ENCODE results near the gene CGNL1. TPM values are rescaled to one million over a fixed set of nuclear protein-coding genes. Genes with fewer than 3 reads are reported as not detected.
A peak's percentile ranks its signal among the peaks of the same experiment; 100 is the strongest.

Gene CGNL1
- total RNA-seq, 1 donor from 2014 or later: 11.0 TPM

GRCh38 chr15:57496594-57496945, 120.3 kb downstream of the CGNL1 start:
- Histone ChIP-seq H3K9me3 (ENCODE audit: insufficient read depth, low read depth, low read length) (no peaks in the 10 kb centered on the region), H3K4me3 (ENCODE audit: insufficient read depth, low read depth, low read length) (no peak overlapping the region), H3K79me2 (ENCODE audit: insufficient read depth, low read length) (no peaks in the 10 kb centered on the region), H4K20me1 (ENCODE audit: insufficient read depth, low read length) (no peaks in the 10 kb centered on the region), H3K9ac (ENCODE audit: low read length) (no peak overlapping the region), H3K27me3 (ENCODE audit: insufficient read depth, low read length) (no peaks in the 10 kb centered on the region), H2AFZ (ENCODE audit: low read depth, low read length) (no peak overlapping the region), H3K36me3 (ENCODE audit: insufficient read depth, low read length) (no peaks in the 10 kb centered on the region), H3K4me2 (ENCODE audit: low read length) (no peak overlapping the region), H3K27ac (ENCODE audit: low read depth, low read length) (no peak overlapping the region), H3K4me1 (ENCODE audit: insufficient read depth, low read length) (peaks cover 5% of the 10 kb centered on the region)
- Mint-ChIP-seq H3K27ac (ENCODE audit: unreplicated experiment) (no peak overlapping the region), H3K27me3 (ENCODE audit: low read depth, unreplicated experiment) (peaks cover 2% of the 10 kb centered on the region), H3K4me1 (ENCODE audit: low read depth, unreplicated experiment) (peaks cover 24% of the 10 kb centered on the region), H3K9me3 (ENCODE audit: unreplicated experiment) (no peaks in the 10 kb centered on the region), H3K36me3 (ENCODE audit: low read depth, unreplicated experiment) (peaks cover 5% of the 10 kb centered on the region), H3K4me3 (ENCODE audit: unreplicated experiment) (peak overlapping the region; percentile 16)
- FAIRE-seq (no peak), DNase-seq (ENCODE audit: low read depth) (no peak)
- TF ChIP-seq, protein P1, sequence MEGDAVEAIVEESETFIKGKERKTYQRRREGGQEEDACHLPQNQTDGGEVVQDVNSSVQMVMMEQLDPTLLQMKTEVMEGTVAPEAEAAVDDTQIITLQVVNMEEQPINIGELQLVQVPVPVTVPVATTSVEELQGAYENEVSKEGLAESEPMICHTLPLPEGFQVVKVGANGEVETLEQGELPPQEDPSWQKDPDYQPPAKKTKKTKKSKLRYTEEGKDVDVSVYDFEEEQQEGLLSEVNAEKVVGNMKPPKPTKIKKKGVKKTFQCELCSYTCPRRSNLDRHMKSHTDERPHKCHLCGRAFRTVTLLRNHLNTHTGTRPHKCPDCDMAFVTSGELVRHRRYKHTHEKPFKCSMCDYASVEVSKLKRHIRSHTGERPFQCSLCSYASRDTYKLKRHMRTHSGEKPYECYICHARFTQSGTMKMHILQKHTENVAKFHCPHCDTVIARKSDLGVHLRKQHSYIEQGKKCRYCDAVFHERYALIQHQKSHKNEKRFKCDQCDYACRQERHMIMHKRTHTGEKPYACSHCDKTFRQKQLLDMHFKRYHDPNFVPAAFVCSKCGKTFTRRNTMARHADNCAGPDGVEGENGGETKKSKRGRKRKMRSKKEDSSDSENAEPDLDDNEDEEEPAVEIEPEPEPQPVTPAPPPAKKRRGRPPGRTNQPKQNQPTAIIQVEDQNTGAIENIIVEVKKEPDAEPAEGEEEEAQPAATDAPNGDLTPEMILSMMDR (IDR thresholded peaks at IDR 0.05; ENCODE audit: insufficient read depth, low read depth, low read length): no peak
- TF ChIP-seq EZH2 (IDR thresholded peaks at IDR 0.05; ENCODE audit: insufficient read depth, low read length): no peak

DNA sequence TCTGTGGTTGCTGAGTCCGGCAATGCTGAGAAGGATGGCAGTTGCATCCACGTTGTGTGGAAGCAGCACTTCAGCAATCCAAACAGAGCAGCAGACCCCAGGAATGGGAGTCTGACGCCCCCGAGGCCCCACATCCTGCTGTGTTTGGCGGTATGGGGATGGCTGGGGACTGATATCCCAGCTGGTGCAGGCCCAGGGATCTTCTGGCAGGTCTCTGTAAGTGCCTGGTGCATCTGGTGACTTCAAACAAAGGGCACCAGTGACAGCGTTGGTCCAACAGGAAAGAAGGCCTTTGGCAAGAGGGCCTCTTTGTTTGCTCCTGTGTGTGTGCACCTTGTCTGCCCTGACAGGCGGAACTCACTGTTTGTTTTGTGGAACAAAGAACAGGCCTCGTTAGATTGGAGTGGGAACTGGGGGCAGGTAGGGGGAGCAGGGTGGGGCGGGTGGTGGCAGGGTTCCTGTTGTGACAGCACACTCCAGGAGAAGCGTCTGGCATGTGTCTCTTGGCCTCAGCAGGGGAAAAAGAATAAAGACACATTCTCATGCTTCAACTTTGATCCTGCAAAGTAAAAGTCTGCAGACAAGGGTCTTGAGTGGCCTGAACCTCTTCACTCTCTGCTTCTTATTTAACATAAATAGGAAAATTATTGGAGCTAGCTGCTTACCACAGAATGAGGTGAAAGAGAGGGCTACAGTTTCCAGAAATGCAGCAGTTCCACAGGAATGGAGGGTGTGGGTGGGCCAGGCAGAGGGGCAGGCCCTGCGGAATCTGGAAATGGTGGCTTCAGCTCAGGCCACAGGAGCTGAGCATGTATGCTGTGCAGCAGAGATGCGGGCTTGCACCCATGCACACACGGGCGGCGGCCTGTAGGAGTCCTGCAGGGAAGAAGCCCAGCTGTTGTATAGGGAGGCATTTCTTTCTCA, 120.9 kb downstream of the CGNL1 start:
- H3K9ac ChIP-seq (ENCODE audit: low read length): no peak overlapping the region
- Mint-ChIP-seq H3K36me3 (ENCODE audit: low read depth, unreplicated experiment) (peaks cover 5% of the 10 kb centered on the region), H3K27ac (ENCODE audit: unreplicated experiment) (no peak overlapping the region), H3K9me3 (ENCODE audit: unreplicated experiment) (no peaks in the 10 kb centered on the region), H3K4me1 (ENCODE audit: low read depth, unreplicated experiment) (peaks cover 30% of the 10 kb centered on the region), H3K4me3 (ENCODE audit: unreplicated experiment) (no peak overlapping the region), H3K27me3 (ENCODE audit: low read depth, unreplicated experiment) (peaks cover 2% of the 10 kb centered on the region)
- H3K4me3 ChIP-seq (ENCODE audit: insufficient read depth, low read depth, low read length): no peak overlapping the region
- peaks cover 5% of the 10 kb centered on the region for H3K4me1 ChIP-seq (ENCODE audit: insufficient read depth, low read length)
- no peaks in the 10 kb centered on the region for H3K79me2 ChIP-seq (ENCODE audit: insufficient read depth, low read length)
- TF ChIP-seq, protein P1 (IDR thresholded peaks at IDR 0.05; ENCODE audit: insufficient read depth, low read depth, low read length): no peak
- TF ChIP-seq EZH2 (IDR thresholded peaks at IDR 0.05; ENCODE audit: insufficient read depth, low read length): no peak
- H3K9me3 ChIP-seq (ENCODE audit: insufficient read depth, low read depth, low read length): no peaks in the 10 kb centered on the region
- H3K27ac ChIP-seq (ENCODE audit: low read depth, low read length): no peak overlapping the region
- H3K4me2 ChIP-seq (ENCODE audit: low read length): no peak overlapping the region
- H3K27me3 ChIP-seq (ENCODE audit: insufficient read depth, low read length): no peaks in the 10 kb centered on the region
- peak; percentile 51 for DNase-seq (ENCODE audit: low read depth)
- H4K20me1 ChIP-seq (ENCODE audit: insufficient read depth, low read length): no peaks in the 10 kb centered on the region
- FAIRE-seq: no peak
- H2AFZ ChIP-seq (ENCODE audit: low read depth, low read length): no peak overlapping the region
- no peaks in the 10 kb centered on the region for H3K36me3 ChIP-seq (ENCODE audit: insufficient read depth, low read length)

GRCh38 chr15:57500256-57500655, 124.0 kb downstream of the CGNL1 start:
- H3K9me3 Mint-ChIP-seq (ENCODE audit: unreplicated experiment): no peaks in the 10 kb centered on the region
- no peak overlapping the region for H3K4me2 ChIP-seq (ENCODE audit: low read length)
- DNase-seq (ENCODE audit: low read depth) (no peak), FAIRE-seq (no peak)
- no peaks in the 10 kb centered on the region for H3K27me3 Mint-ChIP-seq (ENCODE audit: low read depth, unreplicated experiment)
- TF ChIP-seq EZH2 (IDR thresholded peaks at IDR 0.05; ENCODE audit: insufficient read depth, low read length): no peak
- TF ChIP-seq, protein P1 (IDR thresholded peaks at IDR 0.05; ENCODE audit: insufficient read depth, low read depth, low read length): no peak
- H3K27me3 ChIP-seq (ENCODE audit: insufficient read depth, low read length): no peaks in the 10 kb centered on the region
- H3K9me3 ChIP-seq (ENCODE audit: insufficient read depth, low read depth, low read length): no peaks in the 10 kb centered on the region
- H3K4me3 ChIP-seq (ENCODE audit: insufficient read depth, low read depth, low read length): no peak overlapping the region
- H2AFZ ChIP-seq (ENCODE audit: low read depth, low read length): no peak overlapping the region
- no peak overlapping the region for H3K27ac Mint-ChIP-seq (ENCODE audit: unreplicated experiment)
- H4K20me1 ChIP-seq (ENCODE audit: insufficient read depth, low read length): no peaks in the 10 kb centered on the region
- H3K79me2 ChIP-seq (ENCODE audit: insufficient read depth, low read length): no peaks in the 10 kb centered on the region
- peaks cover 38% of the 10 kb centered on the region for H3K4me1 Mint-ChIP-seq (ENCODE audit: low read depth, unreplicated experiment)
- H3K4me1 ChIP-seq (ENCODE audit: insufficient read depth, low read length): peaks cover 18% of the 10 kb centered on the region
- peaks cover 5% of the 10 kb centered on the region for H3K36me3 Mint-ChIP-seq (ENCODE audit: low read depth, unreplicated experiment)
- no peaks in the 10 kb centered on the region for H3K36me3 ChIP-seq (ENCODE audit: insufficient read depth, low read length)
- H3K9ac ChIP-seq (ENCODE audit: low read length): no peak overlapping the region
- no peak overlapping the region for H3K4me3 Mint-ChIP-seq (ENCODE audit: unreplicated experiment)
- no peak overlapping the region for H3K27ac ChIP-seq (ENCODE audit: low read depth, low read length)

Measured in astrocyte (in vitro differentiated cells and primary cell).